ENCODE results near the gene MTMR3. TPM values are rescaled to one million over a fixed set of nuclear protein-coding genes. Genes with fewer than 3 reads are reported as not detected.
A peak's percentile ranks its signal among the peaks of the same experiment; 100 is the strongest.

Gene MTMR3
- total and polyA plus RNA-seq, 2 of the 8 experiments (the other 6 are each of a cell fraction or from before 2014, with no cell fraction given) = 16.9 to 18.5 TPM

GRCh38 chr22:29870574-29870973 is 12.4 kb upstream of the MTMR3 start:
- 67% methylated on average over 3 of the region's 3 CpGs; no CpG with 5 or more reads in 1 of the 2 experiments for WGBS, 2 experiments (ENCODE audit: extremely low coverage in 1 of 2, insufficient coverage in 1 of 2, insufficient read length in 1 of 2, insufficient replicate concordance in 2 of 2, low coverage in 1 of 2, low lambda C conversion rate in 2 of 2, missing lambda C conversion rate in 1 of 2)
- Histone ChIP-seq H2BK15ac (ENCODE audit: low read length) (no peak overlapping the region), H3K23ac (ENCODE audit: insufficient read length) (no peak overlapping the region), H2AK5ac (ENCODE audit: low read depth, low read length) (no peak overlapping the region), H2AFZ (ENCODE audit: low read length) (peak overlapping the region; percentile 5; the same call in 1 of the 2 replicates), H2BK12ac (ENCODE audit: low read depth, low read length) (no peak overlapping the region), H2BK20ac (ENCODE audit: low read length) (no peak overlapping the region), H3K18ac (ENCODE audit: extremely low read depth, low read length) (no peak overlapping the region), H3K9me3 (ENCODE audit: insufficient read depth in 2 of 2, low read depth in 1 of 2, low read length in 1 of 2) (no peaks in the 10 kb centered on the region), H3K23me2 (ENCODE audit: low read depth, low read length) (no peaks in the 10 kb centered on the region), H4K91ac (replicated peaks; ENCODE audit: insufficient read length, low read length) (no peak overlapping the region), H2BK5ac (ENCODE audit: low read depth, low read length) (no peak overlapping the region), H3K14ac (ENCODE audit: insufficient read length) (no peak overlapping the region), H3K4ac (replicated peaks; ENCODE audit: insufficient read length, low read depth, low read length) (no peak overlapping the region), H3K36me3 (ENCODE audit: control insufficient read depth in 2 of 4, insufficient read depth in 4 of 4, low read length in 3 of 4) (no peaks in the 10 kb centered on the region), H3K56ac (replicated peaks; ENCODE audit: insufficient read length, low read depth, low read length) (no peak overlapping the region), H3K4me1 (replicated peaks in 1 of 4; ENCODE audit: control insufficient read depth in 3 of 4, insufficient read depth in 4 of 4, low read length in 3 of 4) (peaks cover 0 to 9% (median 4%) of the 10 kb centered on the region in 4 experiments; a peak in 5 of 7 replicates), H3K79me2 (ENCODE audit: control insufficient read depth in 1 of 2, insufficient read depth in 2 of 2, low read length in 2 of 2) (no peaks in the 10 kb centered on the region), H3K27me3 (replicated peaks in 1 of 4; ENCODE audit: control insufficient read depth in 3 of 4, extremely low read depth in 1 of 4, insufficient read depth in 3 of 4, low read length in 3 of 4) (no peaks in the 10 kb centered on the region), H3K4me3 (ENCODE audit: extremely low read depth in 1 of 4, insufficient read depth in 2 of 4, low read depth in 3 of 4, low read length in 4 of 4) (no peak overlapping the region), H3K79me1 (ENCODE audit: low read depth, low read length) (no peaks in the 10 kb centered on the region), H3K27ac (ENCODE audit: low read depth, low read length) (no peak overlapping the region), H3K4me2 (ENCODE audit: insufficient read depth in 1 of 2, low read depth in 2 of 2, low read length in 2 of 2) (no peak overlapping the region), H3K9ac (replicated peaks in 1 of 4; ENCODE audit: extremely low read depth in 1 of 4, low read depth in 3 of 4, low read length in 3 of 4) (no peak overlapping the region), H4K5ac (ENCODE audit: insufficient read length, low read depth, low read length) (no peak overlapping the region), H2BK120ac (replicated peaks; ENCODE audit: low read depth, low read length) (no peak overlapping the region), H4K8ac (ENCODE audit: extremely low read depth, insufficient read depth, low read length) (no peak overlapping the region), H4K20me1 (replicated peaks in 1 of 2; ENCODE audit: control insufficient read depth in 1 of 2, insufficient read depth in 2 of 2, low read length in 2 of 2) (no peaks in the 10 kb centered on the region)
- FAIRE-seq (no peak), DNase-seq (ENCODE audit: low read depth in 1 of 2, low spot score in 2 of 2) (no peak)
- CTCF ChIA-PET (ENCODE audit: partially characterized antibody) = interaction anchor here (1.2 kb wide), 1 partner anchor 19 kb away, joined by 4 read pairs; no protein-coding TSS in a partner anchor
- POLR2A ChIA-PET (ENCODE audit: partially characterized antibody) = interaction anchor here (0.6 kb wide), 1 partner anchor 136 kb away, joined by 3 read pairs; no protein-coding TSS in a partner anchor
- TF ChIP-seq ATF3 (IDR thresholded peaks at IDR 0.05; ENCODE audit: insufficient read depth, low read depth, low read length) (no peak), RBBP5 (IDR thresholded peaks at IDR 0.05; ENCODE audit: borderline replicate concordance, low read depth, low read length) (no peak), TEAD4 (IDR thresholded peaks at IDR 0.05; ENCODE audit: low read depth, low read length) (no peak)
